Breast epithelium (tissue), 3 donors: Measurements from ENCODE around the gene HGS.

Experiments
- POLR2AphosphoS5 ChIP-seq, 3 donors: sonication (generic); formaldehyde crosslinking; IDR thresholded peaks; one replicate each; pipeline ENCODE4 v1.6.1; 2017; ENCODE audit warnings: antibody characterized with exemption in 3 of 3
- TF ChIP-seq, protein P1 (sequence below), 3 donors: fragments of 450-650 bp; IDR thresholded peaks; one replicate each; pipeline ENCODE4 v1.5.1; 2016 to 2017; ENCODE audit warnings: antibody characterized with exemption in 3 of 3, mild to moderate bottlenecking in 3 of 3, moderate library complexity in 3 of 3

GRCh38 chr17:81720267-81721071, 36.7 kb downstream of the HGS start:
- no peak for TF ChIP-seq POLR2AphosphoS5 (IDR thresholded peaks at IDR 0.05)
- TF ChIP-seq, protein P1, sequence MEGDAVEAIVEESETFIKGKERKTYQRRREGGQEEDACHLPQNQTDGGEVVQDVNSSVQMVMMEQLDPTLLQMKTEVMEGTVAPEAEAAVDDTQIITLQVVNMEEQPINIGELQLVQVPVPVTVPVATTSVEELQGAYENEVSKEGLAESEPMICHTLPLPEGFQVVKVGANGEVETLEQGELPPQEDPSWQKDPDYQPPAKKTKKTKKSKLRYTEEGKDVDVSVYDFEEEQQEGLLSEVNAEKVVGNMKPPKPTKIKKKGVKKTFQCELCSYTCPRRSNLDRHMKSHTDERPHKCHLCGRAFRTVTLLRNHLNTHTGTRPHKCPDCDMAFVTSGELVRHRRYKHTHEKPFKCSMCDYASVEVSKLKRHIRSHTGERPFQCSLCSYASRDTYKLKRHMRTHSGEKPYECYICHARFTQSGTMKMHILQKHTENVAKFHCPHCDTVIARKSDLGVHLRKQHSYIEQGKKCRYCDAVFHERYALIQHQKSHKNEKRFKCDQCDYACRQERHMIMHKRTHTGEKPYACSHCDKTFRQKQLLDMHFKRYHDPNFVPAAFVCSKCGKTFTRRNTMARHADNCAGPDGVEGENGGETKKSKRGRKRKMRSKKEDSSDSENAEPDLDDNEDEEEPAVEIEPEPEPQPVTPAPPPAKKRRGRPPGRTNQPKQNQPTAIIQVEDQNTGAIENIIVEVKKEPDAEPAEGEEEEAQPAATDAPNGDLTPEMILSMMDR (IDR thresholded peaks at IDR 0.05), result no peak
